Prostate gland (tissue), 2 donors: ENCODE data around the gene SH3TC2.

Source experiments
- CTCF ChIP-seq, 4 experiments: fragments of 200-600 bp in 2 of 4; fragments of 450-650 bp in 2 of 4; sonication (generic) in 2 of 4; IDR thresholded peaks; 1 replicate in 3 of 4; 2 replicates in 1 of 4; pipeline ENCODE4 v1.5.1; 2016 to 2019; ENCODE audit warnings: antibody characterized with exemption in 4 of 4, mild to moderate bottlenecking in 2 of 4, moderate library complexity in 2 of 4
- POLR2A ChIP-seq: fragments of 450-650 bp; IDR thresholded peaks from one replicate; pipeline ENCODE4 v1.6.1; 2016; ENCODE audit warnings: antibody characterized with exemption, mild to moderate bottlenecking
- POLR2AphosphoS5 ChIP-seq: sonication (generic); formaldehyde crosslinking; IDR thresholded peaks from one replicate; pipeline ENCODE4 v1.6.1; 2017; ENCODE audit warnings: antibody characterized with exemption

- no peak for TF ChIP-seq CTCF (IDR thresholded peaks at IDR 0.05)
- no peak for TF ChIP-seq POLR2A
- no peak for TF ChIP-seq POLR2AphosphoS5
Observed at GRCh38 chr5:149063017-149063687, at the start of gene SH3TC2.
